C1 segment of cervical spinal cord (tissue), 14 donors: Measurements from ENCODE around the gene SERPINB3.
"Not testable (repeated sequence)": the region's sequence is repeated elsewhere in the genome, so short reads cannot be mapped to it uniquely, and the experiment has no call there.

ENCODE experiments used
- DNase-seq, 14 donors: peaks; one replicate each; lab custom pipeline; 2025; lab: John Stamatoyannopoulos, UW

Gene SERPINB3

DNA sequence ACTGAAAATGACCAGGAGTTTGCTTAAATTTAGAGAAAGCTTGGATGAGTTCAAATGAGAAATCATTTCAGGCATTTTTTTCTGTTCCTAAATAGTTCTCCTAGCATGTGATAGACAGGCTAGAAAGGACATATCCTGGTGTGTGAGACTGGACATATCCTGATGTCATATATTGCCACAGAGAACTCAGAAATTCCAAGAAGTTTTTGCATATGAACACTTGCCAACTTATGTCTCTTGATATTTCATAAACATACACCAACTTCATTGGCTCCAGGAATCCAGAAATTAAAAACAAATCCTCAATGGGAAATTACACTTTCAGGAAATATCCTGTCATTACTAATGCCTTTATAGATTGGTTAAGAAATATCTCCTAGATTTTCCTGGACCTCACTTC lies 14.8 kb downstream of the SERPINB3 start:
- no peak for DNase-seq

DNA sequence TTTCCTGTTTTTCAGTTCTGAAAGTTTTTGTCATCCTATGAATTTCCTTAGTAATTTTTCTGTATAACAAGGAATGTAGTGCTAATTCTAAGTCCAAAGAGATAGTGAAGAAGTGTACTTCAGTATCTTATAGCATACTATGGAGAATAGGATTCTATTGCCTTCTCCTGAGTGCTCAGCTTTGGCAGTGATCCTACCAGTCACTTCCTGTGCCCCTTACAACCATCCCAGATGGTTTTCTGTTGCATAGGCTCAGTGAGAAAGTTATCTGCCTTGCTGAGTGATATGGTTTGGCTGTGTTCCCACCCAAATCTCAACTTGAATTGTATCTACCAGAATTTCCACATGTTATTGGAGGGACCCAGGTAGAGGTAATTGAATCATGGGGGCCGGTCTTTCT lies 17.0 kb downstream of the SERPINB3 start:
- DNase-seq, result not testable (repeated sequence)

DNA sequence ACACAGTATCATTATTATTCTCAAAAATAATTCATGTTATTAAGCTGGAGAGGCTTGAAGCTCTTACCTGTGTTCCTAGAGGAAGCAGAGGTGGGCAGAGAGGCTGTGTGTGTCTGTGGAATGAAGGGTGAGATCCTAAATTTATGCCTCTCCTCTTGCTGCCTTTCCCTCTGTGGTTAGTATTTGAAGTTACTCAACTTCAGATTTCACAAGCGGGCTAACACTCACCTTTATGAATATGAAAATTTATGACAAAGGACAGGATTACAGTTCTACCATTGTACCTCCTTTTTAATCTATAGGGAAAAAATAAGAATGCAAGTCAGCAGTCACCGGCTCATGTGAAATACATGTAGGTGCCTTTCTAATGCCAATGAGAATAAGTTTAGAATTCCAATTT lies 17.6 kb downstream of the SERPINB3 start, which contains the start of gene SERPINB4:
TSS of gene SERPINB4 (minus strand) at position 115 of the 400 bp plus-strand sequence. CDS start 679 bp downstream, outside the sequence.
- not testable (repeated sequence) for DNase-seq

- not testable (repeated sequence) for DNase-seq
Measured at GRCh38 chr18:63642668-63643356, 18.9 kb downstream of the SERPINB3 start.

DNA sequence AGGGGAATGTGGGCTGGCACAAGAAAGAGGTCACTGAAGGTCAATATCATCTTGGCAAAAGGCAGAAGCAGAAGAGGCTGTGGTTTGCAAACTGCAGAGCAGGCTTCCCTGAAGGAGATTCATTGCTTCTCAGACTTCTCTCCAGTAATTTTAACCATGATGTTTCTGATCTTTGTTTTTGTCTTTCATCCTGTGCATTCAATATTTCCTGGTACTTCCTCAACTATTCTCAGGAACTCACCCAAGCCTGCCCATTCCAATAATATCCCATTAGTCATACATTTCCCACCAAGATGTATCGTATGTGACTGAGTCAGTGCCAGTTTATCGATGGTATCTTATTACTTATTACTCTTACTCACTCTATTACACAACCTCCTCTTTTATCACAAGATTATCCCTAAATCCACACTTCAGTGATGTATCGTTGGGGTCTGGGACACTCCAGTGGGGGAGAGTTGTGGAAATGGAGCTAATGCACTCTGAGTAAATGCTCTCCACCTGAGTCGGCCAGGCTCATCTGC lies 20.5 kb downstream of the SERPINB3 start:
- not testable (repeated sequence) for DNase-seq

DNA sequence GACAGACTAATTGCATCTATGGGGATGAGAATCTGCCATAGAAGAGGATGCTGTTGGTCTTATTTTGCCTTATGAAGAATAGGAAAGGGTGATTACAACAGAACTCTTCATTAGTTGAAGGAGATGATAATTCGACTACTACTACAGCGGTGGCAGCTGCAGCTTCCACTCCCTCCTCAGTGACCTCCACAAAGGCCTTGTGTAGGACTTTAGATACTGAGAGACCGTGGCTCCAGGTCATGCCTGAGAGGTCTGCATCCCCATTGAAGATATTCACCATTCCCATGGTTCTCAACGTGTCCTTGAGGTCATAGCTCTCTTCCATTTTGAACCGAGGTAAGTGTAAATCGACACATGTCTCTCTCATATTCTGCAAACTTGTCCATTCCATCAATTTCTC lies 24.0 kb downstream of the SERPINB3 start:
- no peak for DNase-seq

DNA sequence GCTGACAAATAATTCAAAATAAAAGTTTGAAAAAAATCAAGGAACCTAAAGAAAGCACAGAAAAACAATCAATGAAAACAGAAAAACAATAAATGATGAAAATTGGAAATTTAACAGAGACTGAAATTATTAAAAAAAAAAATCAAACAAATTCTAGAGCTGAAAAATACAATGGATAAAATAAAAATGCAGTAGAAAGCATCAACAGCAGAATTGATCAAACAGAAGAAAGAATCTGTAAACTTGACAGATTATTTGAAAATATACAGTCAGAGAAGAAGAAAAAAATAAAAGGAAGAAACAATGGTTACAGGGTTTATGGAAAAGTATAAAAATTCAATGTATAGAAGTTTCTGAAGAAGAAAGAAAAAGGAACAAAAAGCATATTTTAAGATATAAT lies 33.9 kb downstream of the SERPINB3 start:
- no peak for DNase-seq

DNA sequence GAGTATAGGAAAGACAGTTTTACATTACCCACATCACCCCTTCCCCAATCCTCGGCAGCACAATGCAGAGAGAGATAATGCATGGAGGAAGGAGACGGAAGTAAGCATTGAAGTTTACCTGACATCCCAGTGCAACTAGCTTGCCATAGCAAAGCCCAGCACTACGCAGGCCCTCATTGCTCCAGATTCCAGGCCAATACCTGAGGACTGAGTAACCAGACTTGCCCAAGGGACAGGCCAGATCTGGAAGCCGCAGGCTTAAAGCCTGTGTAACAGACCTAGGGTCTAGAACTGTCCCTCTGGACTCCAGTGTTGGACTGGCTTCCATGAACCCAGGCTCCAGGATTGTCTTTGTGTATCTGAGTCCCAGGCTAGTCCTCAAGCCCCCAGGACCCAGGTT lies 35.3 kb downstream of the SERPINB3 start:
- no peak for DNase-seq

DNA sequence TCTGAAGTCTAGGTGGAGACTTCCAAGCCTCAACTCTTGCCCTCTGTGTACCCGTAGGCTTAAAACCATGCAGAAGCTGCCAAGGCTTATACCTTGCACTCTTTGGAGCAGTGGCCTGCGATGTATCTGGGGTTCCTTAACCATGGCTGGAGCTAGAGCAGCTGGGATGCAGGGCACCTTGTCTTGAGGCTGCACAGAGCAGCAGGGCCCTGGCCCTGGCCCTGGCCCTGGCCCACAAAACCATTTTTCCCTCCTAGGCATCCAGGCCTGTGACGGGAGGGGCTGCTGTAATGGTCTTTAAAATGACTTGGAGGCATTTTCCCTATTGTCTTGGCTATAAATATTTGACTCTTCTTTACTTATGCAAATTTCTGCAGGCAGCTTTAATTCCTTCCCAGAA lies 36.8 kb downstream of the SERPINB3 start:
- DNase-seq, result no peak

DNA sequence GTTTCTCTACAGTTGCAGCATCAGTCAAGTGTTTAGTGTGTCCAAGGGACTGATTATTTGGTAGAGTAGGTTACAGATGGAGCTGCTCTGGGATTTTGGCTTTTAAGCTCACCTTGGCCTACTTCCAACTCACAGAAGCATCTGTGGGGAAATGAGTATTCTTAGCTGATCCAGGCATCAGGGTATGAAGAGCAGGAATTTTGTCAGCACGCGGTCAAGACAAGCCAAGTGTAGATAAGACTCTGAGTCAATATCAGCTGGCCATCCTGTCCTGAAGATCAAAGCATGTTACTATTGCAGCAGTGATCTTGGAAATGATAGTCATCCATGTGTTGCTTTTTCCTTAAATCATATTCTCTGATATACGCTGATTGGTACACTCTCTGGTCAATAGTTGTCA lies 42.0 kb downstream of the SERPINB3 start:
- peak in 1 of 14 donors; percentile 0 for DNase-seq

- DNase-seq, result no peak
Measured at GRCh38 chr18:63617915-63618234, 43.8 kb downstream of the SERPINB3 start.

- no peak for DNase-seq
Measured at GRCh38 chr18:63617049-63617914, 44.4 kb downstream of the SERPINB3 start.

- no peak for DNase-seq
Measured at GRCh38 chr18:63613420-63613819, 48.3 kb downstream of the SERPINB3 start.

DNA sequence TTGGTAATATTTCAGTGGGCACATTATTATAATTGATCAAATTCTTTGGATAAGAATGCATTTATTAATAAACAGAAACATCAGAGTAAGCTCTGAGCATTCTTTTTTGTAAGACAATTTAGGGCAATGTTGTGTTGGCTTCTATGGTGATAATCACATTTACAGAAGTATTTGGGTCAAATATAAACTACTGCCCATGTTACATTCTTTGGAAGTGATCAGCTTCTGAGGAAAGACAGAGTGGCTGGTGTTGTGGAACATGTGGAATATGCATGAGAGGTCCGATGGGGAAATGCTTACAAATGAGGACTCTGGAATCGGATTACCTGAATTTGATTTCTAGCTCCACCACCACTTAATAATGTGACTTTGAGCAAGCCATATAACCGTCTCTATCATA lies 55.2 kb downstream of the SERPINB3 start:
- no peak for DNase-seq
